OCI-LY1 (cell line): ENCODE results near the gene IQCF6.

Experiments
- H2AFZ ChIP-seq: fragments of 200-600 bp; sonication (generic), shearing (Covaris generic); 2 replicates; pipeline ENCODE4 v1.6.0; 2014; ENCODE audit warnings: antibody characterized with exemption, mild to moderate bottlenecking, low read length
- H3F3A ChIP-seq: fragments of 200-600 bp; sonication (generic), shearing (Covaris generic); 2 replicates; pipeline ENCODE4 v1.6.0; 2014; ENCODE audit warnings: mild to moderate bottlenecking, antibody characterized with exemption, low read length, moderate library complexity; ENCODE audit not compliant: insufficient read depth
- H3K27ac ChIP-seq: fragments of 200-600 bp; sonication (generic); 2 replicates; pipeline ENCODE4 v1.5.1; 2014; ENCODE audit warnings: low read length, mixed run types, mild to moderate bottlenecking, low read depth; ENCODE audit not compliant: poor library complexity, severe bottlenecking
- H3K27me3 ChIP-seq: fragments of 200-600 bp; sonication (generic); 2 replicates; pipeline ENCODE4 v1.6.0; 2014; ENCODE audit warnings: antibody characterized with exemption, mild to moderate bottlenecking, low read length, moderate library complexity; ENCODE audit not compliant: insufficient read depth
- H3K36me3 ChIP-seq: fragments of 200-600 bp; sonication (generic); 2 replicates; pipeline ENCODE4 v1.6.1; 2014; ENCODE audit warnings: mild to moderate bottlenecking, antibody characterized with exemption, low read length, moderate library complexity, mixed read lengths; ENCODE audit not compliant: insufficient read depth
- H3K4me1 ChIP-seq: fragments of 200-600 bp; sonication (generic); 2 replicates; pipeline ENCODE4 v1.5.1; 2014; ENCODE audit warnings: mild to moderate bottlenecking, low read length, moderate library complexity; ENCODE audit not compliant: insufficient read depth, severe bottlenecking
- H3K4me2 ChIP-seq: fragments of 200-600 bp; sonication (generic), shearing (Covaris generic); 2 replicates; pipeline ENCODE4 v1.6.1; 2014; ENCODE audit warnings: low read length
- H3K4me3 ChIP-seq: fragments of 200-600 bp; sonication (generic); 2 replicates; pipeline ENCODE4 v1.5.1; 2014; ENCODE audit warnings: low read length, low read depth, mild to moderate bottlenecking, mixed read lengths; ENCODE audit not compliant: poor library complexity, severe bottlenecking
- H3K79me2 ChIP-seq: fragments of 200-600 bp; shearing (Covaris generic); 2 replicates; pipeline ENCODE4 v1.6.1; 2016; ENCODE audit warnings: mixed run types, low read length, mixed read lengths; ENCODE audit not compliant: insufficient read depth
- H3K9ac ChIP-seq: fragments of 200-600 bp; sonication (generic), shearing (Covaris generic); 2 replicates; pipeline ENCODE4 v1.6.1; 2014; ENCODE audit warnings: mild to moderate bottlenecking, low read length, mixed read lengths
- H3K9me2 ChIP-seq: fragments of 200-600 bp; sonication (generic), shearing (Covaris generic); 2 replicates; pipeline ENCODE4 v1.6.1; 2014; ENCODE audit warnings: low read depth, mild to moderate bottlenecking, low read length, mixed read lengths
- H3K9me3 ChIP-seq: fragments of 200-600 bp; shearing (Covaris generic); 2 replicates; pipeline ENCODE4 v1.6.1; 2014; ENCODE audit warnings: low read length, mixed read lengths
- H4K20me1 ChIP-seq: fragments of 200-600 bp; sonication (generic), shearing (Covaris generic); 2 replicates; pipeline ENCODE4 v1.6.0; 2016; ENCODE audit warnings: mild to moderate bottlenecking, low read length; ENCODE audit not compliant: insufficient read depth
- CTCF ChIP-seq: fragments of 200-600 bp; sonication (generic), shearing (Covaris generic); IDR thresholded peaks from 2 replicates; pipeline ENCODE4 v1.5.1; 2017; ENCODE audit warnings: mild to moderate bottlenecking, antibody characterized with exemption, low read length, moderate library complexity, mixed read lengths
- EZH2 ChIP-seq: fragments of 200-600 bp; sonication (generic), shearing (Covaris generic); IDR thresholded peaks from 2 replicates; pipeline ENCODE4 v1.8.0; 2017; ENCODE audit warnings: borderline replicate concordance, mixed run types, mild to moderate bottlenecking, antibody characterized with exemption, low read length, moderate library complexity, mixed read lengths

The IQCF6 gene

DNA sequence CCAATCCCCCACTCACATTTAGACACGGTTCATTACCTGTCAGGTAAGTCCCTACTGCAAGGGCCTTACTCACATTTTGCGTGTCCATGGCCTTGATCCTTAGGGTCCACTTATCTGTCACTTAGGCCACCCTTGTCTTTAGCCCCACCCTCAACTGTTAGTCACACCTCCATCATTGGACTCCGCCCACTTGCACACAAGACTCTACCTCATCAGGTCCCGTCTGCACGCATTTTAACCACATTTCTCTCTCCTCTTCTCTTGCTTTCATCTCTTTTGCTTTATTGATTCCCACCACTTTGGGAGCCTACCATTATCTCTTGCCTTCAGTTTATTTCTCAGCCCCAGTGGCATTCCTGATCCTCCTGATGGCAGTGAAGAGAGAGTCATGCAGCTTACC is at the start of gene IQCF6:
Gene IQCF6 (minus strand): TSS at position 101 of the 400 bp plus-strand sequence. CDS start 13 bp downstream, at position 88.
- Histone ChIP-seq H3F3A (no peaks in the 10 kb centered on the region), H3K36me3 (no peaks in the 10 kb centered on the region), H3K4me2 (no peak within 1 kb of the TSS), H3K4me1 (no peaks in the 10 kb centered on the region), H3K79me2 (no peaks in the 10 kb centered on the region), H3K27me3 (no peaks in the 10 kb centered on the region), H3K9ac (no peak within 1 kb of the TSS), H4K20me1 (no peaks in the 10 kb centered on the region), H3K9me3 (no peaks in the 10 kb centered on the region), H3K27ac (no peak within 1 kb of the TSS), H3K9me2 (no peaks in the 10 kb centered on the region), H2AFZ (no peak within 1 kb of the TSS), H3K4me3 (no peak within 1 kb of the TSS)
- TF ChIP-seq EZH2: no peak
- TF ChIP-seq CTCF: no peak

DNA sequence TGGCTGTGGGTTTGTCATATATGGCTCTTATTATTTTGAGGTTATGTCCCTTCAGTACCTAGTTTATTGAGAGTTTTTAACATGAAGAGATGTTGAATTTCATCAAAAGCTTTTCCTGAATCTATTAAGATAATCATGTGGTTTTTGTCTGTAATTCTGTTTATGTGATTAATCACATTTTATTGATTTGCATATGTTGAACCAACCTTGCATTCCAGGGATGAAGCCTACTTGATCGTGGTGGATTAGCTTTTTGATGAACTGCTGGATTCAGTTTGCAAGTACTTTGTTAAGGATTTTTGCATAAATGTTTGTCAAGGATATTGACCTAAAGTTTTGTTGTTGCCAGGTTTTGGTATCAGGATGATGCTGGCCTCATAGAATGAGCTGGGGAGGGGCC is 49.3 kb upstream of the IQCF6 start:
- no peak overlapping the region for H3K4me2 ChIP-seq
- H3K9ac ChIP-seq: no peak overlapping the region
- H4K20me1 ChIP-seq: no peaks in the 10 kb centered on the region
- H3F3A ChIP-seq: no peaks in the 10 kb centered on the region
- TF ChIP-seq EZH2 (no peak), CTCF (no peak)
- H3K27me3 ChIP-seq: no peaks in the 10 kb centered on the region
- no peak overlapping the region for H2AFZ ChIP-seq
- no peak overlapping the region for H3K27ac ChIP-seq
- H3K9me3 ChIP-seq: no peaks in the 10 kb centered on the region
- H3K9me2 ChIP-seq: no peaks in the 10 kb centered on the region
- H3K79me2 ChIP-seq: no peaks in the 10 kb centered on the region
- H3K4me1 ChIP-seq: no peaks in the 10 kb centered on the region
- H3K4me3 ChIP-seq: no peak overlapping the region
- H3K36me3 ChIP-seq: no peaks in the 10 kb centered on the region

DNA sequence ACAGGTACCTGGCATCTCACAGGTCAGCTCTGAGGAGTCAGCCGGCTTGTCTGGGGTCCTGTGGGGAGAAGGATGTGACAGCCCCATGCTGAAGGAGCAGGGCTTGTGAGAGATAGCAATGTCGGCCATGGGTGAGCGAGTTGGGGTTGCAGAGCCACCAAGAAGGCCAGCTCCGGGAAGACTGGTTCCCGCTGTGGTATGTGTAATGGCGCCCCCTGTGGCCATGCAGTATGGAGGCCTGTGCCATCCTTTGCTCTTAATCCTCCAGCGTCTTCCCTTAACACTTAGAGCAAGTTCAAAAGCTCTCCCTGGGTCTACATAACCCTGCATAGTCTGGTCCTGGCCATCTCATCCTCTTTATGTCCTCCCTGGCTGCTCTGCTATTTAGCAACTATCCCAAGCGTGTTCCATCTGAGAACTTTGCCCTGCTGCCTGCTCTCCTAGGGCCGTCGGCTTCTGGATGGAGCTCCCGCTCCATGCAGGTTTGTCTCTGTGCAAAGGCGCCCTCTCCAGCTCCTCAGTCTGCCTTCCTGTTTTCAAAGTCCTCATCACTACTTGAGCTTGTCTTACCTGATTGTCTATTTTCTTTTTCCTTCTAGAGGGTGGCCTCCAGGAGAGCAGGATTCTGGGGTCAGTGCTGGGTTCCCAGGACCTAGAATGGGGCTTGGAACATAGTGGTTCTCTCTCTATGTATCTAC is 40.8 kb upstream of the IQCF6 start:
- no peak overlapping the region for H3K27ac ChIP-seq
- no peak overlapping the region for H2AFZ ChIP-seq
- no peaks in the 10 kb centered on the region for H3K36me3 ChIP-seq
- TF ChIP-seq CTCF (peak; percentile 60), EZH2 (no peak)
- H4K20me1 ChIP-seq: no peaks in the 10 kb centered on the region
- no peak overlapping the region for H3K9ac ChIP-seq
- H3K4me1 ChIP-seq: no peaks in the 10 kb centered on the region
- H3K27me3 ChIP-seq: no peaks in the 10 kb centered on the region
- H3K4me3 ChIP-seq: no peak overlapping the region
- no peaks in the 10 kb centered on the region for H3F3A ChIP-seq
- 0 out of 2 replicates have a peak, but pooled peaks cover 2% of the 10 kb centered on the region for H3K9me3 ChIP-seq
- no peaks in the 10 kb centered on the region for H3K9me2 ChIP-seq
- no peak overlapping the region for H3K4me2 ChIP-seq
- H3K79me2 ChIP-seq: no peaks in the 10 kb centered on the region
